Kidney tubule cell (primary cell): ENCODE results near the gene TBC1D16.

ENCODE experiments used
- DNase-seq: peaks from one replicate; pipeline ENCODE4 v3.0.0-alpha.2; 2018; ENCODE audit warnings: low spot score

Gene TBC1D16

GRCh38 chr17:79888811-79889634, 146.6 kb downstream of the TBC1D16 start:
- DNase-seq = no peak

DNA sequence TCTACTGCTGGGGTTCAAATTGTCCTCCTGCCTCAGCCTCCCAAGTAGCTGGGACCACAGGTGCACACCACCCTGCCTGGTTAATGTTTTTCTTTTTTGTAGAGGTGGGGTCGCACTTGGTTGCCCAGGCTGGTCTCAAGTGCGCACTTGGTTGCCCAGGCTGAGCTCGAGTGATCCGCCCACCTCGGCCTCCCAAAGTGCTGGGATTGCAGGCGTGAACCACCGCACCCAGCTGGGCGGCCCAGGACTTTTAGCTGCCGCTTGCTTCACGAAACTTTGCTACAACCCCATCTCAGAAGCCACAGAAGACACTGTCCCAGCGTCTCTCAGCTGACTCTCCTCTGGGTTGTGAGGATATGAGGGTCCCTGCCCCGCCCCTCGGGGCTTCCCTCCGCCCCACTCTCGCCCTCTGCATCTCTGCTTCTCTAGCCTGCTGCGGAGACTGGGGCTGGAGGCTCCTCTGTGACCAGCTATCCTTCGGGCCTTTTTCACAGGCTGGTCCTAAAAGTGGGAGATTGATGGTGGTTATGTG, 147.6 kb downstream of the TBC1D16 start:
- no peak for DNase-seq

GRCh38 chr17:79887451-79887991, 148.2 kb downstream of the TBC1D16 start:
- DNase-seq = no peak

DNA sequence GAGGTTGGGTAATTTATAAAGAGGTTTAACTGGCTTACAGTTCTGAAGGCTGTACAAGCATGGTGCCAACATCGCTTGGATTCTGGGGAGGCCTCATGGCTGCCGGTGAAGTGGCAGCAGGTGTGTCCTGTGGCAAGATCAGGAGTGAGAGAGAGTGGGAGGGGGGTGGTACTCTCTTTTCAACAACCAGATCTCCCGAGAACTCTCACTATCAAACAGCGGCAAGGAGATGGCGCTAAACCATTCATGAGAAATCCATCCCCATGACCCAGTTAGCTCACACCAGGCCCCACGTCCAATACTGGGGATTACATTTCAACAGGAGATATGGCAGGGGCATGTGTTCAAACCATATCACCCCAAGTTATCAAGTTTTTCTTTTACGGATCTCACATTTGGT, 152.5 kb downstream of the TBC1D16 start:
- DNase-seq = no peak
